Caco-2 (cell line): Measurements from ENCODE around the gene NLRP4. TPM values are rescaled to one million over a fixed set of nuclear protein-coding genes. Genes with fewer than 3 reads are reported as not detected.

Experiments
- Bru-seq: library from RNA; stranded (reverse); fragments of 400-500 nt; gene quantifications from one replicate; lab custom pipeline; 2021; lab: Mats Ljungman, UMichigan
- BruChase-seq, 2 experiments: library from RNA; stranded (reverse); fragments of 400-500 nt; gene quantifications; one replicate each; lab custom pipeline; 2021; lab: Mats Ljungman, UMichigan
- BruUV-seq: library from RNA; stranded (reverse); fragments of 400-500 nt; replicated peaks from 2 replicates; lab custom pipeline; 2021; lab: Mats Ljungman, UMichigan
- CTCF ChIA-PET: fragments of 300-600 bp; sonication (Branson Sonifier 250); formaldehyde crosslinking; loops from one replicate; lab custom pipeline; 2022; ENCODE audit warnings: antibody characterized with exemption; lab: Charles Lee
- POLR2A ChIA-PET: fragments of 300-600 bp; sonication (Branson Sonifier 250); formaldehyde crosslinking; loops from one replicate; lab custom pipeline; 2022; ENCODE audit warnings: antibody characterized with exemption; lab: Charles Lee
- DNase-seq, 2 experiments: peaks; one replicate each; pipeline versions ENCODE4 v3.0.0 to v3.0.0-alpha.2; 2020 to 2022
- H3K27me3 ChIP-seq: replicated peaks from 2 replicates; pipeline ENCODE4 v1.6.0; 2011; ENCODE audit warnings: low read length; ENCODE audit not compliant: control insufficient read depth, insufficient read depth
- H3K36me3 ChIP-seq: 2 replicates; pipeline ENCODE4 v1.5.1; 2011; ENCODE audit warnings: low read length; ENCODE audit not compliant: control insufficient read depth, insufficient read depth
- H3K4me1 ChIP-seq: fragments of 250-450 bp; sonication (Bioruptor Pico); 2 replicates; pipeline ENCODE4 v1.5.1; 2020; ENCODE audit warnings: mild to moderate bottlenecking
- H3K4me3 ChIP-seq: 2 replicates; pipeline ENCODE4 v1.5.1; 2011; ENCODE audit warnings: low read depth, mild to moderate bottlenecking, control low read depth, low read length
- H3K9me3 ChIP-seq: fragments of 250-450 bp; sonication (Bioruptor Pico); 2 replicates; pipeline ENCODE4 v1.5.1; 2020; ENCODE audit warnings: mild to moderate bottlenecking, moderate library complexity
- H3K27ac Mint-ChIP-seq: one replicate; pipeline ENCODE4 v1.8.0; 2022; ENCODE audit warnings: mixed read lengths; ENCODE audit not compliant: unreplicated experiment
- H3K27me3 Mint-ChIP-seq: one replicate; pipeline ENCODE4 v1.8.0; 2022; ENCODE audit warnings: mixed read lengths; ENCODE audit not compliant: insufficient read depth, unreplicated experiment
- H3K36me3 Mint-ChIP-seq: one replicate; pipeline ENCODE4 v1.8.0; 2022; ENCODE audit warnings: mild to moderate bottlenecking, mixed read lengths; ENCODE audit not compliant: insufficient read depth, unreplicated experiment
- H3K4me1 Mint-ChIP-seq: one replicate; pipeline ENCODE4 v1.8.0; 2022; ENCODE audit warnings: low read depth, mixed read lengths; ENCODE audit not compliant: unreplicated experiment
- H3K4me3 Mint-ChIP-seq: one replicate; pipeline ENCODE4 v1.8.0; 2022; ENCODE audit warnings: mild to moderate bottlenecking, moderate library complexity, mixed read lengths; ENCODE audit not compliant: unreplicated experiment
- H3K9me3 Mint-ChIP-seq: one replicate; pipeline ENCODE4 v1.8.0; 2022; ENCODE audit warnings: mixed read lengths; ENCODE audit not compliant: unreplicated experiment
- intact Hi-C: fragments of 100-400 bp; cut with micrococcal nuclease; formaldehyde crosslinking; loops from one replicate; pipeline ENCODE4 v1.10.0; 2022; ENCODE audit not compliant: unreplicated experiment
- long read RNA-seq: library from polyadenylated mRNA; stranded (forward); transcript quantifications from one replicate; pipeline ENCODE4 v2.0.0, GENCODE V29; 2022
- total RNA-seq: library from RNA; stranded (reverse); gene quantifications from 2 replicates; pipeline ENCODE4 v1.2.3, GENCODE V29; 2022
- TF ChIP-seq, protein P1 (sequence below), 2 experiments: fragments of 200-600 bp in 1 of 2; IDR thresholded peaks; 1 replicate in 1 of 2; 2 replicates in 1 of 2; pipeline versions ENCODE4 v1.5.1 to v1.8.0; 2011 to 2022; ENCODE audit warnings: antibody characterized with exemption in 1 of 2, control low read depth in 1 of 2, inconsistent platforms in 1 of 2, low read depth in 1 of 2, low read length in 1 of 2, mild to moderate bottlenecking in 1 of 2, moderate library complexity in 1 of 2; ENCODE audit not compliant: insufficient read depth in 1 of 2, severe bottlenecking in 1 of 2, unreplicated experiment in 1 of 2

Gene NLRP4, protein sequence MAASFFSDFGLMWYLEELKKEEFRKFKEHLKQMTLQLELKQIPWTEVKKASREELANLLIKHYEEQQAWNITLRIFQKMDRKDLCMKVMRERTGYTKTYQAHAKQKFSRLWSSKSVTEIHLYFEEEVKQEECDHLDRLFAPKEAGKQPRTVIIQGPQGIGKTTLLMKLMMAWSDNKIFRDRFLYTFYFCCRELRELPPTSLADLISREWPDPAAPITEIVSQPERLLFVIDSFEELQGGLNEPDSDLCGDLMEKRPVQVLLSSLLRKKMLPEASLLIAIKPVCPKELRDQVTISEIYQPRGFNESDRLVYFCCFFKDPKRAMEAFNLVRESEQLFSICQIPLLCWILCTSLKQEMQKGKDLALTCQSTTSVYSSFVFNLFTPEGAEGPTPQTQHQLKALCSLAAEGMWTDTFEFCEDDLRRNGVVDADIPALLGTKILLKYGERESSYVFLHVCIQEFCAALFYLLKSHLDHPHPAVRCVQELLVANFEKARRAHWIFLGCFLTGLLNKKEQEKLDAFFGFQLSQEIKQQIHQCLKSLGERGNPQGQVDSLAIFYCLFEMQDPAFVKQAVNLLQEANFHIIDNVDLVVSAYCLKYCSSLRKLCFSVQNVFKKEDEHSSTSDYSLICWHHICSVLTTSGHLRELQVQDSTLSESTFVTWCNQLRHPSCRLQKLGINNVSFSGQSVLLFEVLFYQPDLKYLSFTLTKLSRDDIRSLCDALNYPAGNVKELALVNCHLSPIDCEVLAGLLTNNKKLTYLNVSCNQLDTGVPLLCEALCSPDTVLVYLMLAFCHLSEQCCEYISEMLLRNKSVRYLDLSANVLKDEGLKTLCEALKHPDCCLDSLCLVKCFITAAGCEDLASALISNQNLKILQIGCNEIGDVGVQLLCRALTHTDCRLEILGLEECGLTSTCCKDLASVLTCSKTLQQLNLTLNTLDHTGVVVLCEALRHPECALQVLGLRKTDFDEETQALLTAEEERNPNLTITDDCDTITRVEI
- total RNA-seq (not detected in 2 replicates), Bru-seq, nascent RNA (not detected), BruChase-seq, experiment 1, labeled RNA remaining after a 2-hour chase (not detected), BruChase-seq, experiment 2, labeled RNA remaining after a 6-hour chase (percentile 2 among the genes with signal in this experiment)
- long read RNA-seq: 0 reads

DNA sequence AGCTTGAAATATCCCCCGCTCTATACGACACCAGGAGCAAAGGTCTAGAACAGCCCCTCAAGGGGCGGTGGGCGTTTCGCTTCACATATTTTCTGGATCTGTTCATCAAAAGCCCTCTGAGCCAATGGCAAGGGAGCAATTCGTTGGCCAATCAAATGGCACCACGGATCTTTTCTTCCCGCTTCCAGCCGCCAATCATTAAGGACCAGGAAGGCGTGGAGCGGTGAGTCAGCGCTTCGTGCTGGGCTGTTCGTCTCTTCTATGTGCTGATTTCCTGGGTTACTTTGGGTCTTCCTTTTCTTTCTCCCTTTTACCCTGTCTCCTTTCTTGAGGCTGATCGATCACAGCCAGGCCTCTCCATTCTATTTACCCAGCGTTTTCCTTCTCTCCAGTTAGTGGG is at the start of gene NLRP4:
Gene NLRP4, plus strand, starts transcription at position 201 of the 400 bp plus-strand sequence. CDS start 15,541 bp downstream, outside the sequence.
- H3K4me3 Mint-ChIP-seq: no peak within 1 kb of the TSS
- H3K4me3 ChIP-seq: no peak within 1 kb of the TSS
- CTCF ChIA-PET: no interaction called here
- no peaks in the 10 kb centered on the region for H3K4me1 ChIP-seq
- POLR2A ChIA-PET: no interaction called here
- no peaks in the 10 kb centered on the region for H3K4me1 Mint-ChIP-seq
- TF ChIP-seq, protein P1, sequence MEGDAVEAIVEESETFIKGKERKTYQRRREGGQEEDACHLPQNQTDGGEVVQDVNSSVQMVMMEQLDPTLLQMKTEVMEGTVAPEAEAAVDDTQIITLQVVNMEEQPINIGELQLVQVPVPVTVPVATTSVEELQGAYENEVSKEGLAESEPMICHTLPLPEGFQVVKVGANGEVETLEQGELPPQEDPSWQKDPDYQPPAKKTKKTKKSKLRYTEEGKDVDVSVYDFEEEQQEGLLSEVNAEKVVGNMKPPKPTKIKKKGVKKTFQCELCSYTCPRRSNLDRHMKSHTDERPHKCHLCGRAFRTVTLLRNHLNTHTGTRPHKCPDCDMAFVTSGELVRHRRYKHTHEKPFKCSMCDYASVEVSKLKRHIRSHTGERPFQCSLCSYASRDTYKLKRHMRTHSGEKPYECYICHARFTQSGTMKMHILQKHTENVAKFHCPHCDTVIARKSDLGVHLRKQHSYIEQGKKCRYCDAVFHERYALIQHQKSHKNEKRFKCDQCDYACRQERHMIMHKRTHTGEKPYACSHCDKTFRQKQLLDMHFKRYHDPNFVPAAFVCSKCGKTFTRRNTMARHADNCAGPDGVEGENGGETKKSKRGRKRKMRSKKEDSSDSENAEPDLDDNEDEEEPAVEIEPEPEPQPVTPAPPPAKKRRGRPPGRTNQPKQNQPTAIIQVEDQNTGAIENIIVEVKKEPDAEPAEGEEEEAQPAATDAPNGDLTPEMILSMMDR (IDR thresholded peaks at IDR 0.05; ENCODE audit: insufficient read depth in 1 of 2, low read depth in 1 of 2, low read length in 1 of 2, severe bottlenecking in 1 of 2, unreplicated experiment in 1 of 2): no peak
- no peaks in the 10 kb centered on the region for H3K9me3 ChIP-seq
- no peaks in the 10 kb centered on the region for H3K27me3 ChIP-seq
- no peak within 1 kb of the TSS for H3K27ac Mint-ChIP-seq
- peaks cover 11% of the 10 kb centered on the region for H3K27me3 Mint-ChIP-seq
- H3K36me3 Mint-ChIP-seq: no peaks in the 10 kb centered on the region
- no peak for DNase-seq
- intact Hi-C loops: no loop called here
- H3K36me3 ChIP-seq: no peaks in the 10 kb centered on the region
- H3K9me3 Mint-ChIP-seq: peaks cover 7% of the 10 kb centered on the region
- BruUV-seq: no TSS peak

DNA sequence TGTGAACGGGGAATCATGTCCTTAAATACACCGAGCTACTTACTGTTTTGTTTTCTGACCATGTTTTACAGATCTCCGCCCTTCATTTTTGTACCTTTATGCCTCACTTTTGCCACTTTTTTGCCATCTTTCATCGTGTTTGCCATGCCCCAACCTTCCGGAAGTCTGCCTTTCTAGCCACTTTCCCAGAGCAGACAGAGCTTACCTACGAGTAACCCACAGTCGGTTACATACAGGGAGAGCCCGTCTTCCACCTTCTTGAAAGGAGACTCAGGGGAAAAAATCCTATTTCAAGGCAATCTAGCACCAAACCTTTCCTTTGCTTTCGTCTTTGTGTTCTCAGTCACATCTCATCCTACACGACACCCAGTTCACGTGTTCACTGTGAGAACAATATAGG is 41.3 kb upstream of the NLRP4 start:
- Mint-ChIP-seq H3K4me3 (no peak overlapping the region), H3K9me3 (no peaks in the 10 kb centered on the region), H3K4me1 (no peaks in the 10 kb centered on the region), H3K27me3 (peaks cover 12% of the 10 kb centered on the region), H3K36me3 (no peaks in the 10 kb centered on the region), H3K27ac (no peak overlapping the region)
- TF ChIP-seq, protein P1 (IDR thresholded peaks at IDR 0.05; ENCODE audit: insufficient read depth in 1 of 2, low read depth in 1 of 2, low read length in 1 of 2, severe bottlenecking in 1 of 2, unreplicated experiment in 1 of 2): no peak
- Histone ChIP-seq H3K4me1 (no peaks in the 10 kb centered on the region), H3K27me3 (no peaks in the 10 kb centered on the region), H3K4me3 (no peak overlapping the region), H3K9me3 (no peaks in the 10 kb centered on the region), H3K36me3 (no peaks in the 10 kb centered on the region)
- intact Hi-C loops: no loop called here
- BruUV-seq: no TSS peak
- ChIA-PET POLR2A (no interaction called here), CTCF (no interaction called here)
- no peak for DNase-seq

DNA sequence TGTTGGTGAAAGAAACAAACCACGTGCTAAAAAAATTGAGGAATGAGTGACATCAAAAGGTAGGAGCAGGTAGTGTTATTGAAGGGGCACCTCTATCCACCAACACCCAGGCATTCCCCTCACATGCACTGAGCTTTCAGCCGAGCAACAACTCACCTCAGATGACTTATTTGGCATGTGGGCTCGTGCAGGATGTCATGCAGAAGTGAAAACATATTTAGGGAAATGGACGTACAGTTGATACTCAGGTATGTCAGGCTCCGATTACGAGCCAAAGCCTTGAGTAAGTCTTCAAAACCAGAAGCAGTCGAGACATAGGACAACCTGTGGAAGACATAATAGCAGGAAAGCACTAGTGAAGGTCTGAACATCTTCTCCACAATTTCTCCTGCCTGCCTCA is 34.9 kb upstream of the NLRP4 start:
- no TSS peak for BruUV-seq
- H3K9me3 Mint-ChIP-seq: no peaks in the 10 kb centered on the region
- H3K4me3 ChIP-seq: no peak overlapping the region
- H3K27me3 Mint-ChIP-seq: peaks cover 23% of the 10 kb centered on the region
- POLR2A ChIA-PET: no interaction called here
- DNase-seq: no peak
- no peaks in the 10 kb centered on the region for H3K27me3 ChIP-seq
- H3K9me3 ChIP-seq: peaks cover 4% of the 10 kb centered on the region; the same call in 1 of the 2 replicates
- no peaks in the 10 kb centered on the region for H3K4me1 ChIP-seq
- no peak overlapping the region for H3K27ac Mint-ChIP-seq
- no peaks in the 10 kb centered on the region for H3K36me3 ChIP-seq
- no peaks in the 10 kb centered on the region for H3K4me1 Mint-ChIP-seq
- H3K36me3 Mint-ChIP-seq: no peaks in the 10 kb centered on the region
- intact Hi-C loops: loop anchor here (10.0 kb wide), 1 partner anchor 97 kb away; no protein-coding TSS in a partner anchor
- CTCF ChIA-PET: no interaction called here
- TF ChIP-seq, protein P1 (IDR thresholded peaks at IDR 0.05; ENCODE audit: insufficient read depth in 1 of 2, low read depth in 1 of 2, low read length in 1 of 2, severe bottlenecking in 1 of 2, unreplicated experiment in 1 of 2): no peak
- no peak overlapping the region for H3K4me3 Mint-ChIP-seq
